ENCODE data around the gene MAPK14.

The MAPK14 gene

GRCh38 chr6:36094753-36095496 is 67.3 kb downstream of the MAPK14 start:
- H3K9me3 Mint-ChIP-seq, result no peaks in the 10 kb centered on the region
- peaks cover 27% of the 10 kb centered on the region for H3K4me1 Mint-ChIP-seq
- no peaks in the 10 kb centered on the region for H3K27me3 Mint-ChIP-seq (ENCODE audit: low read depth, poor library complexity)
- H3K4me3 Mint-ChIP-seq, result no peak overlapping the region
- TF ChIP-seq, protein P1, sequence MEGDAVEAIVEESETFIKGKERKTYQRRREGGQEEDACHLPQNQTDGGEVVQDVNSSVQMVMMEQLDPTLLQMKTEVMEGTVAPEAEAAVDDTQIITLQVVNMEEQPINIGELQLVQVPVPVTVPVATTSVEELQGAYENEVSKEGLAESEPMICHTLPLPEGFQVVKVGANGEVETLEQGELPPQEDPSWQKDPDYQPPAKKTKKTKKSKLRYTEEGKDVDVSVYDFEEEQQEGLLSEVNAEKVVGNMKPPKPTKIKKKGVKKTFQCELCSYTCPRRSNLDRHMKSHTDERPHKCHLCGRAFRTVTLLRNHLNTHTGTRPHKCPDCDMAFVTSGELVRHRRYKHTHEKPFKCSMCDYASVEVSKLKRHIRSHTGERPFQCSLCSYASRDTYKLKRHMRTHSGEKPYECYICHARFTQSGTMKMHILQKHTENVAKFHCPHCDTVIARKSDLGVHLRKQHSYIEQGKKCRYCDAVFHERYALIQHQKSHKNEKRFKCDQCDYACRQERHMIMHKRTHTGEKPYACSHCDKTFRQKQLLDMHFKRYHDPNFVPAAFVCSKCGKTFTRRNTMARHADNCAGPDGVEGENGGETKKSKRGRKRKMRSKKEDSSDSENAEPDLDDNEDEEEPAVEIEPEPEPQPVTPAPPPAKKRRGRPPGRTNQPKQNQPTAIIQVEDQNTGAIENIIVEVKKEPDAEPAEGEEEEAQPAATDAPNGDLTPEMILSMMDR (IDR thresholded peaks at IDR 0.05), result peak; percentile 96
- H3K27ac Mint-ChIP-seq, result no peak overlapping the region
- H3K36me3 Mint-ChIP-seq (ENCODE audit: low read depth), result peaks cover 20% of the 10 kb centered on the region
- peak; percentile 84 for DNase-seq

GRCh38 chr6:36095497-36096391 is 68.1 kb downstream of the MAPK14 start:
- Mint-ChIP-seq H3K4me3 (no peak overlapping the region), H3K9me3 (no peaks in the 10 kb centered on the region), H3K27ac (no peak overlapping the region), H3K36me3 (ENCODE audit: low read depth) (peaks cover 27% of the 10 kb centered on the region), H3K4me1 (peaks cover 32% of the 10 kb centered on the region), H3K27me3 (ENCODE audit: low read depth, poor library complexity) (no peaks in the 10 kb centered on the region)
- no peak for DNase-seq
- TF ChIP-seq, protein P1 (IDR thresholded peaks at IDR 0.05), result no peak

- no peak overlapping the region for H3K27ac Mint-ChIP-seq
- H3K9me3 Mint-ChIP-seq, result peaks cover 3% of the 10 kb centered on the region
- peaks cover 33% of the 10 kb centered on the region for H3K36me3 Mint-ChIP-seq (ENCODE audit: low read depth)
- H3K4me1 Mint-ChIP-seq, result peaks cover 32% of the 10 kb centered on the region
- no peak overlapping the region for H3K4me3 Mint-ChIP-seq
- TF ChIP-seq, protein P1 (IDR thresholded peaks at IDR 0.05), result no peak
- H3K27me3 Mint-ChIP-seq (ENCODE audit: low read depth, poor library complexity), result no peaks in the 10 kb centered on the region
- DNase-seq, result no peak
Observed at GRCh38 chr6:36098253-36098919, 70.8 kb downstream of the MAPK14 start.

DNA sequence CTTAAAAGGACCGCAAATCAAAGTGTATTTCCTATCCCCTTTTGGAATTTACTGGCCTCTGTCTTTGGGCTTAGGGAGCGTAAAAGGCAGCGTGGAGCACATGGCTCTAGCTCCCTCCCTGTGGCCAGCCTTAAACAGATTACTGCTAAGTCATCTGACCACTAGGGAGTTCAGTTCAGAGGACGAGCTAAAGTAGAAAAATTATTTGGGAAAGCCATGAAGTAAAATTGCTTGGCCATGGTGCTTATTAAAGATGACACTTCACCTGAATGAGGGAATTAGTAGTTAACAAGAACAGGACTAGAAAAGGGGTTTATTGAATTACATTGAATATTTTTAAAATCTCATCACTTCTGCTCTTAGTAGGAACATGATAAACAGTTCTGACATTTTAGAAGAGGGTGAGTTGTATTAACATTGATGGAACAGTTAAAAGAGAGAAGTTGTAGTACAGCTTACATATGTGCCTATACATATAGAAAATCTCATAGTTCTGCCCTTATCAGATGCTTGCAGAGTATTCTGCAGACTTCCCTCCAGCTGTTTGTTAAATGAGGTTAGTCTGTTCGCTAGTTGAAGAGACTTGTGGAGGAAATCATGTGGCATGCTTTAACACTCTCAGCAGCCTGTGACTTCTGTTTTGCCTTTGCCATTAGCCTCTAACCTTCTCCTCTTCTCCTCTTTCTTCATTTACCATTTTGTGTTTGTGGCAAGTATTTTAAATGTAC is 71.5 kb downstream of the MAPK14 start:
- peaks cover 32% of the 10 kb centered on the region for H3K4me1 Mint-ChIP-seq

More for the DNA sequence above, 71.5 kb downstream of the MAPK14 start:
- Mint-ChIP-seq H3K4me3 (no peak overlapping the region), H3K27me3 (ENCODE audit: low read depth, poor library complexity) (no peaks in the 10 kb centered on the region), H3K36me3 (ENCODE audit: low read depth) (peaks cover 40% of the 10 kb centered on the region), H3K27ac (peak overlapping the region; percentile 62), H3K9me3 (peaks cover 3% of the 10 kb centered on the region)
- TF ChIP-seq, protein P1 (IDR thresholded peaks at IDR 0.05), result no peak
- no peak for DNase-seq

Measured in nephron progenitor cell (in vitro differentiated cells).